Activated CD4-positive, CD25-positive, alpha-beta regulatory T cell treated with anti-CD3 and anti-CD28 coated beads, Interleukin-2, amount 50 U/mL, for 16 hours (primary cell): ENCODE results near the gene ZNF782.
"Not testable (repeated sequence)": the region's sequence is repeated elsewhere in the genome, so short reads cannot be mapped to it uniquely, and the experiment has no call there.

Experiments used
- DNase-seq: peaks from one replicate; pipeline ENCODE4 v3.0.0-alpha.2; 2020; ENCODE audit warnings: low read depth, low spot score

Gene ZNF782

GRCh38 chr9:96853781-96854650, at the start of gene ZNF782:
Gene ZNF782, minus strand, starts transcription at chr9:96854514. Its CDS starts 2,553 bp downstream, at chr9:96851961.
- DNase-seq: peak; percentile 69

- DNase-seq: not testable (repeated sequence)
These were observed 45.7 kb upstream of the ZNF782 start for GRCh38 chr9:96900010-96900409.

- DNase-seq: no peak
These were observed 37.8 kb upstream of the ZNF782 start for GRCh38 chr9:96892131-96892530.

GRCh38 chr9:96888591-96888990, 34.3 kb upstream of the ZNF782 start:
- no peak for DNase-seq

- no peak for DNase-seq
These were observed 31.1 kb upstream of the ZNF782 start for GRCh38 chr9:96885424-96885823.

GRCh38 chr9:96884443-96884842, 30.1 kb upstream of the ZNF782 start:
- DNase-seq: no peak

GRCh38 chr9:96883922-96884321, 29.6 kb upstream of the ZNF782 start:
- no peak for DNase-seq

GRCh38 chr9:96877269-96877668, 23.0 kb upstream of the ZNF782 start:
- no peak for DNase-seq

- DNase-seq: no peak
These were observed 21.3 kb upstream of the ZNF782 start for GRCh38 chr9:96875461-96876142.

GRCh38 chr9:96874947-96875460, 20.7 kb upstream of the ZNF782 start:
- no peak for DNase-seq

GRCh38 chr9:96874201-96874785, 20.0 kb upstream of the ZNF782 start:
- no peak for DNase-seq

GRCh38 chr9:96871176-96871575, 16.9 kb upstream of the ZNF782 start:
- no peak for DNase-seq

- no peak for DNase-seq
These were observed 14.4 kb upstream of the ZNF782 start for GRCh38 chr9:96868709-96869108.

- DNase-seq: no peak
These were observed 12.9 kb upstream of the ZNF782 start for GRCh38 chr9:96867079-96867804.

- DNase-seq: not testable (repeated sequence)
These were observed 10.9 kb upstream of the ZNF782 start for GRCh38 chr9:96865240-96865639.

GRCh38 chr9:96859461-96860198, 5.3 kb upstream of the ZNF782 start:
- no peak for DNase-seq

GRCh38 chr9:96858670-96859069, 4.4 kb upstream of the ZNF782 start:
- DNase-seq: no peak

GRCh38 chr9:96858018-96858573, 3.8 kb upstream of the ZNF782 start:
- no peak for DNase-seq

GRCh38 chr9:96856363-96857286, 2.3 kb upstream of the ZNF782 start:
- peak; percentile 37 for DNase-seq
